ENCODE data around the gene TTLL11. TPM values are rescaled to one million over a fixed set of nuclear protein-coding genes. Genes with fewer than 3 reads are reported as not detected.

Gene TTLL11
- total and polyA plus RNA-seq, 3 experiments from 2014 or later, result 4.0 to 6.2 (median 4.5) TPM

DNA sequence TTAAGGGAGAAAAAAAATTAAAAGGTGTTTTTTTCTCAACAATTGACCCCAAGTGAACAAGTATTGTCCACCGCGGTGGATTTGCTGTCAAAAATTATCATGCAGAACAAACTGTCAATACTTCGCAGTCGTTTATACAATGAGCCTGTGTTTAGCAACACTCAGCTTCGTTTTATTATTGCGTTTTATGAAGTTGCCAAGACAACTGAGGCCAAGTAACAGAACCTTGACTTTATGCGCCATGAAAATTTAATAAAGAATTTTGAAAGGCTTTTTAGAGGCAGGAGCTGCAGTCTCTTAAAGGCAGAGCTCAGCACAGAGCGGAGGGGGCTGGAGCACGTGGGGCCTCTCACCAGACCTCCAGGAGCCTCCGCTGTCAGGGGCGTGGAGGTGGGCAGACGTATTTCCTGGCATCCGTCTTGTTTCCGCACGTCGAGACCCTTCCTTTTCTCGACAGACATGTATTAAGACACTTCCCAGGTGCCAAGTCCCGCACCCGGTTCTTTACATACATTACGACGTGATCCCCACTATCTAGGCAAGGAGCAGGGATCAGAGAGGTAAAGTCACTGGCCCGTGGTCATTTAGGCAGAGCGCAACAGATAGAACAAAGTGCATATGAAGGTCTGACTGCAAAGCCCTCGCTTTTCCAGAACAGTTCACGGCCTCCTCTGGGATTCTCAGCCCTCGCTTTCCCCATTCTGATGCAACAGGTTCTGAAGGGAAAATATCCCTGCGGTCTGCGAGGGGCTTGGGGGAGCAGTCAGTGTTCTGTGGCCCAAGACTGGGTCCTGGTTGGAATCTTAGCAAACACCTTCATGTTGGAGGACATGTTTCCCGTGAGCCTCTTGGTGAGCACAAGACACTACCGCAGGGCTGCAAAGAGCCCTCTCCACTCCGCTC lies 277.3 kb downstream of the TTLL11 start:
- POLR2A ChIA-PET, result no interaction called here
- Histone ChIP-seq H3K36me3 (ENCODE audit: insufficient read depth, low read length) (no peaks in the 10 kb centered on the region), H3K27me3 (ENCODE audit: insufficient read depth, low read length, poor library complexity, severe bottlenecking) (no peaks in the 10 kb centered on the region), H3K4me3 (ENCODE audit: low read length) (no peak overlapping the region), H3K4me1 (ENCODE audit: insufficient read depth, low read length) (no peaks in the 10 kb centered on the region), H3K9me3 (ENCODE audit: low read length) (no peaks in the 10 kb centered on the region), H3K27ac (ENCODE audit: low read depth, low read length) (no peak overlapping the region)
- no peak for DNase-seq
- Mint-ChIP-seq H3K4me1 (no peaks in the 10 kb centered on the region), H3K27me3 (no peaks in the 10 kb centered on the region), H3K36me3 (no peaks in the 10 kb centered on the region), H3K4me3 (no peak overlapping the region), H3K9me3 (no peaks in the 10 kb centered on the region), H3K27ac (no peak overlapping the region)
- CTCF ChIA-PET, result no interaction called here

DNA sequence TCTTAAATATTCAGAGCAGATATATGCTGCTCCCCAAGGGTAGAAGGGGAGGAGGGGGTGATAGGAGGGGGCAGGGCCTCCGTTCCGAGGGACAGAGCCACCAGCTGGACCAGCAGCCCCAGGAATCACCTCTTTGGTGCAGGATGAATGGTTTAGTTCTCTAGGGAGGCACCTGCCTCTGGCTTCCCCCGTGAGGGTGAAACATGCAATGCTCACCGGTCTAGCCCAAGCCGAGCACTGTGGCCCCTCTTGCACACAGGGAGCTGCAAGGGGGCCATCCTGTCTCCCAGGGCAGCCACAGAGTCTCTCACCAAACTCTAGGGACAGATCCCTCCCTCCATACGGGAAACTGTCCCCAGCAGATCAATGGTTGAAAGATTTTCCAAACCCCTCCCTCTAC lies 278.0 kb downstream of the TTLL11 start:
- Mint-ChIP-seq H3K4me1 (no peaks in the 10 kb centered on the region), H3K27me3 (no peaks in the 10 kb centered on the region), H3K9me3 (no peaks in the 10 kb centered on the region), H3K36me3 (no peaks in the 10 kb centered on the region), H3K4me3 (no peak overlapping the region), H3K27ac (no peak overlapping the region)
- Histone ChIP-seq H3K36me3 (ENCODE audit: insufficient read depth, low read length) (no peaks in the 10 kb centered on the region), H3K9me3 (ENCODE audit: low read length) (no peaks in the 10 kb centered on the region), H3K27me3 (ENCODE audit: insufficient read depth, low read length, poor library complexity, severe bottlenecking) (no peaks in the 10 kb centered on the region), H3K4me1 (ENCODE audit: insufficient read depth, low read length) (no peaks in the 10 kb centered on the region), H3K27ac (ENCODE audit: low read depth, low read length) (no peak overlapping the region), H3K4me3 (ENCODE audit: low read length) (no peak overlapping the region)
- ChIA-PET CTCF (no interaction called here), POLR2A (no interaction called here)
- DNase-seq, result no peak

DNA sequence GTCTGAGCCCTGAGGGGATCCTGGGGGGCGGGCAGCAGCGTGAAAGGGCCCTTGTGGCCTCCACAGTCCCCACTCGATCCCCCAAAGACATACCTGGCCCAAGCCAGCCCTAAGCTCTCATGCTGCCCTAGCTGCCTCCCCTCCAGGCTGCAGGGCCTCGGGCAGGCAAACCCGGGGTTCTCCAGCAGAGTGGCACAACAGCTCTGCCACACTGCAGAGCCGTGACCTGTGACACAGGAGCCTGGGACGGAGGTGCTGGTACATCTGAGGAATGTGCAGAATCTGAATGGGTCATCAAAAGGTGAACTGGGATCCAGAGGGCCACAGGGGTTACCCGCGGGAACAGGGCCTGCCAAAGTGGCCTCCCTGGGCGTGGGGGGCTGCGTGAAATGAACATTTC lies 278.5 kb downstream of the TTLL11 start:
- no peak overlapping the region for H3K27ac Mint-ChIP-seq
- Histone ChIP-seq H3K9me3 (ENCODE audit: low read length) (no peaks in the 10 kb centered on the region), H3K27me3 (ENCODE audit: insufficient read depth, low read length, poor library complexity, severe bottlenecking) (no peaks in the 10 kb centered on the region), H3K36me3 (ENCODE audit: insufficient read depth, low read length) (no peaks in the 10 kb centered on the region), H3K27ac (ENCODE audit: low read depth, low read length) (no peak overlapping the region), H3K4me3 (ENCODE audit: low read length) (no peak overlapping the region), H3K4me1 (ENCODE audit: insufficient read depth, low read length) (no peaks in the 10 kb centered on the region)
- no peak for DNase-seq
- H3K9me3 Mint-ChIP-seq, result no peaks in the 10 kb centered on the region
- no peaks in the 10 kb centered on the region for H3K27me3 Mint-ChIP-seq
- ChIA-PET POLR2A (no interaction called here), CTCF (no interaction called here)
- no peaks in the 10 kb centered on the region for H3K4me1 Mint-ChIP-seq
- no peaks in the 10 kb centered on the region for H3K36me3 Mint-ChIP-seq
- H3K4me3 Mint-ChIP-seq, result no peak overlapping the region

DNA sequence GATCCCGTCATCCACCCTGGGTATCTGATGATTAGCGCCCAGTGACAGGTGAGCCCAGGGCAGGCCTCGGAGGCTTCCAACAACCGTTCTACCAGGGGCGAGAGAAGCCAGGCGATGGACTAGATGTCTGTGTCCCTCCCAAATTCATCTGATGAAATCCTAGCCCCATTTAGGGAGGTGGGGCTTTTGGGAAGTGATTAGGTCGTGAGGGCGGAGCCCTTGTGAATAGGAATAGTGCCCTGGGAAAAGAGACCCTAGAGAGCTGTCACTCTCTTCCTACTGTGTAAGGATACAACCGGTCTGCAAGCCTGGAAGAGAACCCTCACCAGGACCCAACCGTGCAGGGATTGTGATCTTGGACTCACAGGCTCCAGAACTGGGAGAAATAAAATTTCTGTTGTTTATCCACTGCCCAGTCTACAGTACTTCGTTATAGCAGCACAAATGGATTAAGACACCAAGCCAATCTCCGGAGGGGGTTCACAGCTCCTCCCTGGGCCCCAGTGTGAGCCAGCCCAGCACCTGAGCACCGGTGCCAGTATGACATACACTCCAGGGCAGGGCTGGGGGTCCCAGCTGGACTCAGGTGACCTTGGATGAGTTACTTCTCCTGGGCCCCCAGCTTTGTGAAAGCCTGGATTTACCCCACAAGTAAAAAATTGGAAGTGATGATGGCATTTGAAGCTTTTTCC lies 279.4 kb downstream of the TTLL11 start:
- Histone ChIP-seq H3K36me3 (ENCODE audit: insufficient read depth, low read length) (no peaks in the 10 kb centered on the region), H3K4me3 (ENCODE audit: low read length) (no peak overlapping the region), H3K27me3 (ENCODE audit: insufficient read depth, low read length, poor library complexity, severe bottlenecking) (no peaks in the 10 kb centered on the region), H3K9me3 (ENCODE audit: low read length) (no peaks in the 10 kb centered on the region), H3K4me1 (ENCODE audit: insufficient read depth, low read length) (no peaks in the 10 kb centered on the region), H3K27ac (ENCODE audit: low read depth, low read length) (no peak overlapping the region)
- H3K27ac Mint-ChIP-seq, result peak overlapping the region in 1 of 8 donors; percentile 70
- DNase-seq, result no peak
- no peaks in the 10 kb centered on the region for H3K27me3 Mint-ChIP-seq
- ChIA-PET POLR2A (no interaction called here), CTCF (no interaction called here)
- no peak overlapping the region for H3K4me3 Mint-ChIP-seq
- H3K36me3 Mint-ChIP-seq, result no peaks in the 10 kb centered on the region
- no peaks in the 10 kb centered on the region for H3K4me1 Mint-ChIP-seq
- H3K9me3 Mint-ChIP-seq, result no peaks in the 10 kb centered on the region

DNA sequence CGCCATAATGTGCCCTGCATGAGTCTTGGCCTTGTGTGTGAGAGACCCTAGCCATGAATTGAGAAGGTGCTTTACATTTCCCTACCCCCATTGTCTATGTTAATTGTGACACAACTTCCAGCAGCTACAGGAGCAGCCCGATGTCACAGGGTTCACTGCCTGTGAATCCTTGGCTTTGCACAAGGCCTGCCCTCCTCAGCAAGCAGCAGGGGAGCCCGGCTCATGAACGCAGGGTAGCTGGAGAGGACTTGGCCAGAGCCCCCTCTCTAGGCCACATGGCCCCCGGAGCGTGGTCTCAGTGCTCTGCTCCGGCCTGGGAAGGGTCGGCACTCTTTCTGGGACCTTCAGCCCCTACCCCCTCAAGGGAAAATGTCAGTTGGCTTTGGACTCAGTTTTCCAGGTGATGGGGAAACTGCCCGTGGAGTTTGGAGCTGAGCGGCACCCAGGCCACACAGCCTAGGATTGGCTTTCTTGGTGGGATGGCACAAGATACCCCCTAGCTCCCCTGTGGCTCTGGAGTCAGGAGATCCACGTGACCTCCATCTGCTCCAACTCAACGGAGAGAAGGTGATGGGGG lies 280.9 kb downstream of the TTLL11 start:
- no peaks in the 10 kb centered on the region for H3K36me3 Mint-ChIP-seq
- H3K4me1 Mint-ChIP-seq, result no peaks in the 10 kb centered on the region
- no peak overlapping the region for H3K27ac Mint-ChIP-seq
- H3K4me3 Mint-ChIP-seq, result no peak overlapping the region
- no peaks in the 10 kb centered on the region for H3K27me3 ChIP-seq (ENCODE audit: insufficient read depth, low read length, poor library complexity, severe bottlenecking)
- no peak overlapping the region for H3K4me3 ChIP-seq (ENCODE audit: low read length)
- H3K9me3 ChIP-seq (ENCODE audit: low read length), result no peaks in the 10 kb centered on the region
- H3K27me3 Mint-ChIP-seq, result no peaks in the 10 kb centered on the region
- no peak overlapping the region for H3K27ac ChIP-seq (ENCODE audit: low read depth, low read length)
- H3K4me1 ChIP-seq (ENCODE audit: insufficient read depth, low read length), result no peaks in the 10 kb centered on the region
- CTCF ChIA-PET, result no interaction called here
- H3K9me3 Mint-ChIP-seq, result no peaks in the 10 kb centered on the region
- POLR2A ChIA-PET, result no interaction called here
- no peaks in the 10 kb centered on the region for H3K36me3 ChIP-seq (ENCODE audit: insufficient read depth, low read length)
- no peak for DNase-seq

DNA sequence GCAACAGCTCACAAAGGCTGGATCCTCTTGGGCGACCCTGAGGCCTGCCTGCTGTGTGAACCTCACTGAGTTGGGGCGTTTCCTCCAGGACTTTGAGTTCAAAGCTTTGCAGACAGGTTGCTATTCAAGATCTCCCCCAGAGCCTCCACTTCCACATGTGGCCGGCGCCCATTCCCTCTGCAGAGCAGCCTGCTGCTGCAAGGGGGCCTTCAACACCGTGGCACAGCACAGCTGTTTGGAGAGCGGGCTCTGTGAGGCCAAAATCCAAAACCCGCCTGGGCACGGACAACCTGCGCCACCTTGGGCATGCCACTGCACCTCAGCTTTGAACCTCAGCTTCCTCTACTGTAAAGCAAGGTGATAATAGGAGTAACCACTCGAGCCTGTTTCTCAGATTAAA lies 281.4 kb downstream of the TTLL11 start:
- Histone ChIP-seq H3K27me3 (ENCODE audit: insufficient read depth, low read length, poor library complexity, severe bottlenecking) (no peaks in the 10 kb centered on the region), H3K4me1 (ENCODE audit: insufficient read depth, low read length) (no peaks in the 10 kb centered on the region), H3K36me3 (ENCODE audit: insufficient read depth, low read length) (no peaks in the 10 kb centered on the region), H3K27ac (ENCODE audit: low read depth, low read length) (no peak overlapping the region), H3K4me3 (ENCODE audit: low read length) (no peak overlapping the region), H3K9me3 (ENCODE audit: low read length) (no peaks in the 10 kb centered on the region)
- Mint-ChIP-seq H3K36me3 (no peaks in the 10 kb centered on the region), H3K27ac (peak overlapping the region in 1 of 8 donors; percentile 29), H3K9me3 (no peaks in the 10 kb centered on the region), H3K4me1 (no peaks in the 10 kb centered on the region), H3K27me3 (no peaks in the 10 kb centered on the region), H3K4me3 (no peak overlapping the region)
- ChIA-PET CTCF (no interaction called here), POLR2A (no interaction called here)
- DNase-seq, result no peak

DNA sequence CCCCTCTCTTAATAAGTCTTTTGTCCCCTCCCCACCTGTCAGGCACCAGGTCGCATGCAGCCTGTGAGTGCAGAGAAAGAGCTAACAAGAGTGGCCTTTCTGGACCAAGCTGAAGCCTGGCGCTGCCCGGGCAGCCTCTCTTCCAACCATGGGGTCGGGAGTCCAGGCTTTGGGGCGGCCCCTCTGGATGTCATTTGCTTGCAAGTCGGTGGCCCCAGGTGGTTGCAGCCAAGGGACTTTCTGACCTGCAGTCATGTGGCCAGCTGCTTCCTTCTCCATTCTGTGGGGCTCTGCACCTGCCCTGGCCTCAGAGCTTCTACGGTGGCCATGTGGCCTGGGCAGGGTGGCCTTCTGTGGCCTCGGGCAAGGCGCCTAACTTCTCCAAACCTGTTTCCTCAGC lies 282.0 kb downstream of the TTLL11 start:
- no peak for DNase-seq
- H3K27me3 ChIP-seq (ENCODE audit: insufficient read depth, low read length, poor library complexity, severe bottlenecking), result no peaks in the 10 kb centered on the region
- no peaks in the 10 kb centered on the region for H3K9me3 Mint-ChIP-seq
- no peak overlapping the region for H3K27ac ChIP-seq (ENCODE audit: low read depth, low read length)
- no peak overlapping the region for H3K4me3 Mint-ChIP-seq
- H3K27me3 Mint-ChIP-seq, result no peaks in the 10 kb centered on the region
- no peaks in the 10 kb centered on the region for H3K4me1 Mint-ChIP-seq
- ChIA-PET POLR2A (no interaction called here), CTCF (no interaction called here)
- no peak overlapping the region for H3K27ac Mint-ChIP-seq
- no peaks in the 10 kb centered on the region for H3K9me3 ChIP-seq (ENCODE audit: low read length)
- H3K4me3 ChIP-seq (ENCODE audit: low read length), result no peak overlapping the region
- no peaks in the 10 kb centered on the region for H3K36me3 Mint-ChIP-seq
- no peaks in the 10 kb centered on the region for H3K36me3 ChIP-seq (ENCODE audit: insufficient read depth, low read length)
- H3K4me1 ChIP-seq (ENCODE audit: insufficient read depth, low read length), result no peaks in the 10 kb centered on the region

DNA sequence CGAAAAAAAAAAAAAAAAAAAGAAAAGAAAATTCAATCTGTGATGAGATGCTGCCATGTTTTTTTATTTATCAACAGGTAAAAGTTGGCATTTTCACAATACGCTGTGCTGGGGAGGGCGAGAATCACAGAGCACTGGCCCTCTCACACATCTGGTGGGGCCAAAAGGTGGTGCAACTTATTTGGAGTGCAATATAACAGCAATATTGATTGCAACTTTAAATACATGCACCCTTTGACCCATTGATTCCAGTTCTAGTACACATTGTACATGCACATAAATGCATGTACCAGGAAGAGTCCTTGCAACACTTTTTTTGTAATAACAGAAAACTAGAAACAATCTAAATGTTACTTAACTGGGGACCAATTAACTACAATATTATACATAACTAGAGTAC lies 282.6 kb downstream of the TTLL11 start:
- no peaks in the 10 kb centered on the region for H3K36me3 ChIP-seq (ENCODE audit: insufficient read depth, low read length)
- H3K9me3 Mint-ChIP-seq, result no peaks in the 10 kb centered on the region
- no peak overlapping the region for H3K4me3 ChIP-seq (ENCODE audit: low read length)
- H3K27me3 Mint-ChIP-seq, result no peaks in the 10 kb centered on the region
- ChIA-PET POLR2A (no interaction called here), CTCF (no interaction called here)
- no peak overlapping the region for H3K27ac ChIP-seq (ENCODE audit: low read depth, low read length)
- no peaks in the 10 kb centered on the region for H3K27me3 ChIP-seq (ENCODE audit: insufficient read depth, low read length, poor library complexity, severe bottlenecking)
- H3K4me1 ChIP-seq (ENCODE audit: insufficient read depth, low read length), result no peaks in the 10 kb centered on the region
- H3K27ac Mint-ChIP-seq, result peak overlapping the region in 1 of 8 donors; percentile 29
- DNase-seq, result no peak
- no peaks in the 10 kb centered on the region for H3K9me3 ChIP-seq (ENCODE audit: low read length)
- H3K4me1 Mint-ChIP-seq, result no peaks in the 10 kb centered on the region
- H3K36me3 Mint-ChIP-seq, result no peaks in the 10 kb centered on the region
- no peak overlapping the region for H3K4me3 Mint-ChIP-seq
